Skin epidermis (tissue), 12 donors: ENCODE measurements around the gene TIGD7.

Experiments
- H3K27ac ChIP-seq, 21 experiments: fragments of 200-600 bp; sonication (generic) in 11 of 21; one replicate each; pipeline ENCODE4 v1.5.0; 2020; ENCODE audit warnings: mild to moderate bottlenecking in 3 of 21, inconsistent platforms in 2 of 21, moderate library complexity in 2 of 21
- H3K4me3 ChIP-seq, 7 experiments: fragments of 200-600 bp; sonication (generic) in 2 of 7; one replicate each; pipeline ENCODE4 v1.5.0; 2020; ENCODE audit warnings: inconsistent platforms in 2 of 7, mild to moderate bottlenecking in 2 of 7, moderate library complexity in 1 of 7

Gene TIGD7

GRCh38 chr16:3305109-3306068 lies at the start of gene TIGD7, which contains the start of gene ZNF75A:
TSS of gene TIGD7 (minus strand) at chr16:3305430. CDS start at chr16:3300614, 4,816 bp downstream.
TSS of gene ZNF75A (plus strand) at chr16:3305497. CDS start at chr16:3308429, 2,932 bp downstream.
- peak within 1 kb of the TSS; percentile 48 to 93 (median 84) for H3K27ac ChIP-seq
- peak within 1 kb of the TSS; percentile 46 to 77 (median 66) for H3K4me3 ChIP-seq

GRCh38 chr16:3349175-3349574 lies 43.9 kb upstream of the TIGD7 start:
- Histone ChIP-seq H3K27ac (no peak overlapping the region), H3K4me3 (no peak overlapping the region)

- no peak overlapping the region for H3K27ac ChIP-seq
- no peak overlapping the region for H3K4me3 ChIP-seq
These were observed 43.4 kb upstream of the TIGD7 start for GRCh38 chr16:3348547-3349167.

- Histone ChIP-seq H3K27ac (no peak overlapping the region), H3K4me3 (no peak overlapping the region)
These were observed 42.4 kb upstream of the TIGD7 start for GRCh38 chr16:3347586-3347985.

GRCh38 chr16:3346041-3346440 lies 40.8 kb upstream of the TIGD7 start:
- Histone ChIP-seq H3K4me3 (no peak overlapping the region), H3K27ac (no peak overlapping the region)

GRCh38 chr16:3328643-3329042 lies 23.4 kb upstream of the TIGD7 start:
- no peak overlapping the region for H3K4me3 ChIP-seq
- H3K27ac ChIP-seq: no peak overlapping the region

GRCh38 chr16:3328104-3328503 lies 22.9 kb upstream of the TIGD7 start:
- Histone ChIP-seq H3K27ac (no peak overlapping the region), H3K4me3 (no peak overlapping the region)

GRCh38 chr16:3327514-3327913 lies 22.3 kb upstream of the TIGD7 start:
- H3K4me3 ChIP-seq: no peak overlapping the region
- no peak overlapping the region for H3K27ac ChIP-seq

- H3K4me3 ChIP-seq: no peak overlapping the region
These were observed 16.6 kb upstream of the TIGD7 start for GRCh38 chr16:3321816-3322215.

GRCh38 chr16:3317315-3317999 lies 12.2 kb upstream of the TIGD7 start:
- H3K4me3 ChIP-seq: no peak overlapping the region

More at GRCh38 chr16:3321816-3322215, 16.6 kb upstream of the TIGD7 start:
- no peak overlapping the region for H3K27ac ChIP-seq

GRCh38 chr16:3311496-3311895 lies 6.3 kb upstream of the TIGD7 start:
- no peak overlapping the region for H3K27ac ChIP-seq
- no peak overlapping the region for H3K4me3 ChIP-seq

More at GRCh38 chr16:3317315-3317999, 12.2 kb upstream of the TIGD7 start:
- no peak overlapping the region for H3K27ac ChIP-seq

- H3K27ac ChIP-seq: peak overlapping the region in 18 of 21 experiments; percentile 48 to 93 (median 84)
- peak overlapping the region; percentile 46 to 77 (median 66) for H3K4me3 ChIP-seq
These were observed 848 bp upstream of the TIGD7 start for GRCh38 chr16:3306078-3306477.

GRCh38 chr16:3304370-3304769 lies 860 bp downstream of the TIGD7 start:
- H3K4me3 ChIP-seq: peak overlapping the region in 4 of 7 experiments; percentile 46 to 66 (median 50)
- no peak overlapping the region for H3K27ac ChIP-seq

GRCh38 chr16:3295783-3296182 lies 9.4 kb downstream of the TIGD7 start:
- no peak overlapping the region for H3K4me3 ChIP-seq
- no peak overlapping the region for H3K27ac ChIP-seq

GRCh38 chr16:3295209-3295608 lies 10.0 kb downstream of the TIGD7 start:
- no peak overlapping the region for H3K27ac ChIP-seq
- no peak overlapping the region for H3K4me3 ChIP-seq

- no peak overlapping the region for H3K4me3 ChIP-seq
These were observed 12.6 kb downstream of the TIGD7 start for GRCh38 chr16:3292604-3293003.

GRCh38 chr16:3289998-3290673 lies 15.1 kb downstream of the TIGD7 start:
- no peak overlapping the region for H3K4me3 ChIP-seq

More at GRCh38 chr16:3292604-3293003, 12.6 kb downstream of the TIGD7 start:
- H3K27ac ChIP-seq: no peak overlapping the region

GRCh38 chr16:3285131-3285530 lies 20.1 kb downstream of the TIGD7 start:
- H3K4me3 ChIP-seq: peak overlapping the region in 1 of 7 experiments; percentile 99
- no peak overlapping the region for H3K27ac ChIP-seq

More at GRCh38 chr16:3289998-3290673, 15.1 kb downstream of the TIGD7 start:
- no peak overlapping the region for H3K27ac ChIP-seq
